HepG2 (cell line): ENCODE measurements around the gene GRK4. TPM values are rescaled to one million over a fixed set of nuclear protein-coding genes. Genes with fewer than 3 reads are reported as not detected.
A peak's percentile ranks its signal among the peaks of the same experiment; 100 is the strongest.

Source experiments
- AHDC1 ChIP-seq: sonication (generic); formaldehyde crosslinking; IDR thresholded peaks from 2 replicates; pipeline ENCODE4 v1.5.1; 2020; ENCODE audit warnings: mild to moderate bottlenecking, missing genetic modification reagents, borderline replicate concordance
- ISL2 ChIP-seq: sonication (generic); formaldehyde crosslinking; IDR thresholded peaks from 2 replicates; pipeline ENCODE4 v1.5.0; 2020; ENCODE audit warnings: missing genetic modification reagents
- MEF2D ChIP-seq: sonication (generic); formaldehyde crosslinking; IDR thresholded peaks from 2 replicates; pipeline ENCODE4 v1.5.1; 2020; ENCODE audit warnings: mild to moderate bottlenecking, missing genetic modification reagents
- MEIS2 ChIP-seq: sonication (generic); formaldehyde crosslinking; IDR thresholded peaks from 2 replicates; pipeline ENCODE4 v1.9.0; 2021; ENCODE audit warnings: mild to moderate bottlenecking, missing genetic modification reagents
- NCOA5 ChIP-seq: sonication (generic); formaldehyde crosslinking; IDR thresholded peaks from 2 replicates; pipeline ENCODE4 v1.4.0; 2020; ENCODE audit warnings: missing genetic modification reagents
- PAWR ChIP-seq: sonication (generic); formaldehyde crosslinking; IDR thresholded peaks from 2 replicates; pipeline ENCODE4 v1.4.0; 2020; ENCODE audit warnings: missing genetic modification reagents, mild to moderate bottlenecking, borderline replicate concordance
- PHB2 ChIP-seq: fragments of 450-650 bp; IDR thresholded peaks from 2 replicates; pipeline ENCODE4 v1.6.1; 2018; ENCODE audit not compliant: partially characterized antibody
- PRMT3 ChIP-seq: sonication (generic); formaldehyde crosslinking; IDR thresholded peaks from 2 replicates; pipeline ENCODE4 v1.8.1; 2022; ENCODE audit warnings: low read depth, mild to moderate bottlenecking, moderate library complexity, missing genetic modification reagents, borderline replicate concordance
- PTBP1 ChIP-seq: fragments of 200-400 bp; formaldehyde crosslinking; IDR thresholded peaks from 2 replicates; pipeline ENCODE4 v1.6.1; 2018; ENCODE audit warnings: low read length, low read depth; ENCODE audit not compliant: poor library complexity, severe bottlenecking
- TBX3 ChIP-seq: fragments of 450-650 bp; IDR thresholded peaks from 2 replicates; pipeline ENCODE4 v1.6.1; 2017; ENCODE audit warnings: antibody characterized with exemption, mild to moderate bottlenecking, inconsistent platforms, borderline replicate concordance
- THAP9 ChIP-seq: sonication (generic); formaldehyde crosslinking; IDR thresholded peaks from 2 replicates; pipeline ENCODE4; 2020; ENCODE audit warnings: missing genetic modification reagents, mild to moderate bottlenecking, borderline replicate concordance
- ZBTB33 ChIP-seq: sonication (generic); formaldehyde crosslinking; IDR thresholded peaks from 2 replicates; pipeline ENCODE4 v1.4.0; 2020; ENCODE audit warnings: missing genetic modification reagents
- ZNF335 ChIP-seq: sonication (generic); formaldehyde crosslinking; IDR thresholded peaks from 2 replicates; pipeline ENCODE4 v1.4.0; 2020; ENCODE audit warnings: missing genetic modification reagents
- ZNF343 ChIP-seq: sonication (generic); formaldehyde crosslinking; IDR thresholded peaks from 2 replicates; pipeline ENCODE4 v1.4.0; 2020; ENCODE audit warnings: mild to moderate bottlenecking, missing genetic modification reagents
- ZNF567 ChIP-seq: sonication (generic); formaldehyde crosslinking; IDR thresholded peaks from 2 replicates; pipeline ENCODE4 v1.8.1; 2023; ENCODE audit warnings: mild to moderate bottlenecking, missing genetic modification reagents, borderline replicate concordance
- ZNF619 ChIP-seq: sonication (generic); formaldehyde crosslinking; IDR thresholded peaks from 2 replicates; pipeline ENCODE4 v1.4.0; 2020; ENCODE audit warnings: mild to moderate bottlenecking, missing genetic modification reagents
- ZNF703 ChIP-seq: sonication (generic); formaldehyde crosslinking; IDR thresholded peaks from 2 replicates; pipeline ENCODE4 v1.5.1; 2020; ENCODE audit warnings: missing genetic modification reagents, mild to moderate bottlenecking, moderate library complexity, borderline replicate concordance
- ZNF790 ChIP-seq: sonication (generic); formaldehyde crosslinking; IDR thresholded peaks from 2 replicates; pipeline ENCODE4 v1.8.0; 2022; ENCODE audit warnings: missing genetic modification reagents, mild to moderate bottlenecking, borderline replicate concordance
- polyA plus RNA-seq, 8 experiments: library from polyadenylated mRNA; depleted of rRNA in 3 of 8; stranded (reverse) in 7 of 8; unstranded in 1 of 8; fragments of >200 nt; fragmentation: Illumina TruSeq in 4 of 8; extraction: Trizol in 4 of 8; gene quantifications; 2 replicates each; pipeline versions ENCODE4 v1.2.1 to v1.2.3, GENCODE V29; 2011 to 2016; ENCODE audit warnings: low read depth in 4 of 8, missing spikeins in 1 of 8, mixed read lengths in 1 of 8; ENCODE audit not compliant: insufficient read depth in 1 of 8
- total RNA-seq, 5 experiments: library from RNA; depleted of rRNA; stranded (reverse); fragments of >200 nt; fragmentation: Illumina TruSeq; extraction: Trizol; gene quantifications; 2 replicates each; pipeline ENCODE4 v1.2.3, GENCODE V29; 2016; ENCODE audit warnings: low read depth in 1 of 5

GRK4 gene
- total and polyA plus RNA-seq, 2 of the 13 experiments (the other 11 are each of a cell fraction or from before 2014, with no cell fraction given): 1.8 to 2.0 TPM

GRCh38 chr4:3073158-3074077, 110.0 kb downstream of the GRK4 start (continued):
- TF ChIP-seq ZBTB33 (CRISPR knock-in tag) (no peak), PRMT3 (CRISPR knock-in tag) (0 out of 2 replicates have a peak, but pooled peaks have one; percentile 49), ZNF703 (CRISPR knock-in tag) (no peak), NCOA5 (CRISPR knock-in tag) (no peak), ZNF619 (CRISPR knock-in tag) (no peak), MEIS2 (CRISPR knock-in tag) (peak; percentile 62; the same call in 1 of the 2 replicates), ZNF335 (no peak), PHB2 (no peak), ZNF567 (CRISPR knock-in tag) (no peak), PTBP1 (no peak), ISL2 (peak; percentile 41; the same call in 1 of the 2 replicates), THAP9 (no peak; the same call in none of the 2 replicates), AHDC1 (CRISPR knock-in tag) (no peak), ZNF790 (CRISPR knock-in tag) (no peak), TBX3 (no peak), MEF2D (no peak), PAWR (CRISPR knock-in tag) (no peak), ZNF343 (CRISPR knock-in tag) (no peak)
